K562 (cell line): ENCODE data around the gene C19orf67. TPM values are rescaled to one million over a fixed set of nuclear protein-coding genes. Genes with fewer than 3 reads are reported as not detected.
A peak's percentile ranks its signal among the peaks of the same experiment; 100 is the strongest.

Source experiments
- C11orf30 ChIP-seq: fragments of 450-650 bp; IDR thresholded peaks from 2 replicates; pipeline ENCODE4 v1.6.1; 2016; ENCODE audit warnings: low read depth, mild to moderate bottlenecking
- CSDE1 ChIP-seq, 2 experiments: fragments of 450-650 bp; IDR thresholded peaks; 2 replicates each; pipeline ENCODE4 v1.6.1; 2016; ENCODE audit warnings: mild to moderate bottlenecking in 1 of 2
- DNMT1 ChIP-seq: fragments of 450-650 bp; IDR thresholded peaks from 2 replicates; pipeline ENCODE4 v1.6.1; 2016; ENCODE audit warnings: antibody characterized with exemption, mild to moderate bottlenecking
- ELF1 ChIP-seq: fragments of 200-800 bp; sonication (Bioruptor generic); IDR thresholded peaks from 2 replicates; pipeline ENCODE4 v1.6.1; 2016; ENCODE audit warnings: missing genetic modification characterization, missing compliant biosample characterization
- FOXO4 ChIP-seq: fragments of 450-650 bp; formaldehyde crosslinking; IDR thresholded peaks from 2 replicates; pipeline ENCODE4 v1.4.0; 2020; ENCODE audit warnings: mild to moderate bottlenecking, moderate library complexity
- MAX ChIP-seq: sonication (generic); formaldehyde crosslinking; IDR thresholded peaks from 2 replicates; pipeline ENCODE4 v1.9.0; 2022; ENCODE audit warnings: mild to moderate bottlenecking, missing genetic modification reagents
- MLLT1 ChIP-seq, 2 experiments: fragments of 450-650 bp; IDR thresholded peaks; 2 replicates each; pipeline ENCODE4 v1.6.1; 2016
- POLR3G ChIP-seq: IDR thresholded peaks from 2 replicates; pipeline ENCODE4 v1.6.1; 2011; ENCODE audit not compliant: insufficient read length, insufficient replicate concordance; ENCODE audit errors: extremely low read depth
- PRDM10 ChIP-seq: fragments of 450-650 bp; IDR thresholded peaks from 2 replicates; pipeline ENCODE4 v1.6.1; 2018; ENCODE audit not compliant: partially characterized antibody
- PREB ChIP-seq: sonication (generic); formaldehyde crosslinking; IDR thresholded peaks from 2 replicates; pipeline ENCODE4 v1.8.1; 2023; ENCODE audit warnings: mild to moderate bottlenecking, missing genetic modification reagents
- RBM25 ChIP-seq: fragments of 200-400 bp; formaldehyde crosslinking; IDR thresholded peaks from 2 replicates; pipeline ENCODE4 v1.6.1; 2018; ENCODE audit warnings: low read length, low read depth, moderate library complexity; ENCODE audit not compliant: severe bottlenecking
- SMARCE1 ChIP-seq: fragments of 450-650 bp; IDR thresholded peaks from 2 replicates; pipeline ENCODE4 v1.7.1; 2016; ENCODE audit warnings: mild to moderate bottlenecking
- SNRNP70 ChIP-seq: fragments of 200-400 bp; formaldehyde crosslinking; optimal IDR thresholded peaks from 2 replicates; pipeline ENCODE3; 2017; ENCODE audit warnings: low read depth, low read length
- TSC22D4 ChIP-seq: fragments of 450-650 bp; IDR thresholded peaks from 2 replicates; pipeline ENCODE4 v1.6.1; 2016; ENCODE audit warnings: missing genetic modification characterization, missing biosample characterization, control low read depth
- U2AF2 ChIP-seq: fragments of 200-400 bp; formaldehyde crosslinking; optimal IDR thresholded peaks from 2 replicates; pipeline ENCODE3; 2017; ENCODE audit warnings: low read depth, mild to moderate bottlenecking, low read length
- ZNF280A ChIP-seq: fragments of 450-650 bp; IDR thresholded peaks from 2 replicates; pipeline ENCODE4 v1.6.1; 2018; ENCODE audit warnings: mild to moderate bottlenecking, low read depth; ENCODE audit not compliant: partially characterized antibody
- polyA plus RNA-seq, 8 experiments: library from polyadenylated mRNA; depleted of rRNA in 4 of 8; stranded (reverse) in 5 of 8; unstranded in 3 of 8; fragments of >200 nt; fragmentation: Nextera tagmentation in 2 of 8; fragmentation: Illumina TruSeq in 1 of 8; extraction: Ambion mirVana in 2 of 8; extraction: Trizol in 1 of 8; gene quantifications; 2 replicates each; pipeline versions ENCODE4 v1.2.1 to v1.2.3, GENCODE V29; 2011 to 2014; ENCODE audit warnings: inconsistent platforms in 1 of 8, missing spikeins in 1 of 8
- total RNA-seq, 7 experiments: library from RNA; depleted of rRNA in 6 of 7; stranded (reverse); fragments of >200 nt in 6 of 7; fragmentation: Illumina TruSeq in 2 of 7; extraction: Trizol in 2 of 7; gene quantifications; 2 replicates each; pipeline versions ENCODE4 v1.2.1 to v1.2.3, GENCODE V29; 2011 to 2021; ENCODE audit warnings: low replicate concordance in 1 of 7

Gene C19orf67
- total and polyA plus RNA-seq, 9 of the 15 experiments (the other 6 are each of a cell fraction or from before 2014, with no cell fraction given), result 0.29 to 1.8 (median 0.51) TPM; not detected in 3

- TF ChIP-seq MLLT1 (IDR thresholded peaks at IDR 0.05) (no peak), RBM25 (peak; percentile 30), C11orf30 (no peak), PRDM10 (no peak), ELF1 (peak; percentile 66; the same call in 1 of the 2 replicates), POLR3G (no peak), FOXO4 (CRISPR knock-in tag) (0 out of 2 replicates have a peak, but pooled peaks have one; percentile 39), ZNF280A (no peak), TSC22D4 (tag) (no peak), PREB (no peak; the same call in 1 of the 2 replicates), SMARCE1 (no peak; the same call in 1 of the 2 replicates), MAX (CRISPR knock-in tag) (0 out of 2 replicates have a peak, but pooled peaks have one; percentile 20), SNRNP70 (no peak), U2AF2 (no peak), CSDE1 (IDR thresholded peaks at IDR 0.05) (no peak), DNMT1 (no peak)
Measured at GRCh38 chr19:14091081-14091812, 5.7 kb upstream of the C19orf67 start (continued).
